ENCODE measurements around the gene THBS3.

DNA sequence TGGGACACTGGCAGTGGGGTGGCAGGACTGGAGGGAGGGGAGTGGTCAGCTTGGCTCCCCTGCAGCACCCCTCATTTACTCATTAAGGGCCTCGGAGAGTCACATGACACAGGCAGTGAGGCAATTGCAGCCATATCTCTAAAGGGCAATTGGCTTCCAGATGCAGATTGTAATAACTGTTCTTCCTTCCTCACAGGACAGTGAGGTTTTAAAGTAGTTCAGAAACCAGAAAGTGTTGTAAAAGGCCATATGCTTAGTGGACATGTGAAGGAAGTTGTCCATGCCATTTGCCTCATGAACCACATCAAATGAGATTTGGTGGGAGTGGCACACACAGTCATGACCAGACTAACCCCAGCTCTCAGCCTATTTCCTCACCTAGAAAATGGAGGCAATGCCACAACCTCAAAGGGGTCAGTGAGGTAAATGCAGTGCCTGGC is 11.9 kb upstream of the THBS3 start:
- TF ChIP-seq, protein P1, sequence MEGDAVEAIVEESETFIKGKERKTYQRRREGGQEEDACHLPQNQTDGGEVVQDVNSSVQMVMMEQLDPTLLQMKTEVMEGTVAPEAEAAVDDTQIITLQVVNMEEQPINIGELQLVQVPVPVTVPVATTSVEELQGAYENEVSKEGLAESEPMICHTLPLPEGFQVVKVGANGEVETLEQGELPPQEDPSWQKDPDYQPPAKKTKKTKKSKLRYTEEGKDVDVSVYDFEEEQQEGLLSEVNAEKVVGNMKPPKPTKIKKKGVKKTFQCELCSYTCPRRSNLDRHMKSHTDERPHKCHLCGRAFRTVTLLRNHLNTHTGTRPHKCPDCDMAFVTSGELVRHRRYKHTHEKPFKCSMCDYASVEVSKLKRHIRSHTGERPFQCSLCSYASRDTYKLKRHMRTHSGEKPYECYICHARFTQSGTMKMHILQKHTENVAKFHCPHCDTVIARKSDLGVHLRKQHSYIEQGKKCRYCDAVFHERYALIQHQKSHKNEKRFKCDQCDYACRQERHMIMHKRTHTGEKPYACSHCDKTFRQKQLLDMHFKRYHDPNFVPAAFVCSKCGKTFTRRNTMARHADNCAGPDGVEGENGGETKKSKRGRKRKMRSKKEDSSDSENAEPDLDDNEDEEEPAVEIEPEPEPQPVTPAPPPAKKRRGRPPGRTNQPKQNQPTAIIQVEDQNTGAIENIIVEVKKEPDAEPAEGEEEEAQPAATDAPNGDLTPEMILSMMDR (IDR thresholded peaks at IDR 0.05) = no peak
- no peak for TF ChIP-seq SIN3A (IDR thresholded peaks at IDR 0.05; ENCODE audit: borderline replicate concordance, insufficient read depth, low read depth, low read length)
